Measurements from ENCODE around the gene RTN4R. TPM values are rescaled to one million over a fixed set of nuclear protein-coding genes. Genes with fewer than 3 reads are reported as not detected.

RTN4R gene
- total and polyA plus RNA-seq, 2 experiments from 2014 or later, result 10.6 to 38.4 TPM

GRCh38 chr22:20217563-20217962 lies 50.6 kb downstream of the RTN4R start:
- H3K27me3 ChIP-seq (ENCODE audit: insufficient read depth), result no peaks in the 10 kb centered on the region
- ATAC-seq, result no peak
- no peak overlapping the region for H3K4me3 Mint-ChIP-seq

More at GRCh38 chr22:20217563-20217962, 50.6 kb downstream of the RTN4R start:
- no peaks in the 10 kb centered on the region for H3K9me2 ChIP-seq (ENCODE audit: insufficient read depth)
- H3K79me2 ChIP-seq (replicated peaks; ENCODE audit: insufficient read depth), result no peaks in the 10 kb centered on the region
- no peak overlapping the region for H3K4me3 ChIP-seq
- no peaks in the 10 kb centered on the region for H3K36me3 ChIP-seq (ENCODE audit: insufficient read depth)
- TF ChIP-seq, protein P1, sequence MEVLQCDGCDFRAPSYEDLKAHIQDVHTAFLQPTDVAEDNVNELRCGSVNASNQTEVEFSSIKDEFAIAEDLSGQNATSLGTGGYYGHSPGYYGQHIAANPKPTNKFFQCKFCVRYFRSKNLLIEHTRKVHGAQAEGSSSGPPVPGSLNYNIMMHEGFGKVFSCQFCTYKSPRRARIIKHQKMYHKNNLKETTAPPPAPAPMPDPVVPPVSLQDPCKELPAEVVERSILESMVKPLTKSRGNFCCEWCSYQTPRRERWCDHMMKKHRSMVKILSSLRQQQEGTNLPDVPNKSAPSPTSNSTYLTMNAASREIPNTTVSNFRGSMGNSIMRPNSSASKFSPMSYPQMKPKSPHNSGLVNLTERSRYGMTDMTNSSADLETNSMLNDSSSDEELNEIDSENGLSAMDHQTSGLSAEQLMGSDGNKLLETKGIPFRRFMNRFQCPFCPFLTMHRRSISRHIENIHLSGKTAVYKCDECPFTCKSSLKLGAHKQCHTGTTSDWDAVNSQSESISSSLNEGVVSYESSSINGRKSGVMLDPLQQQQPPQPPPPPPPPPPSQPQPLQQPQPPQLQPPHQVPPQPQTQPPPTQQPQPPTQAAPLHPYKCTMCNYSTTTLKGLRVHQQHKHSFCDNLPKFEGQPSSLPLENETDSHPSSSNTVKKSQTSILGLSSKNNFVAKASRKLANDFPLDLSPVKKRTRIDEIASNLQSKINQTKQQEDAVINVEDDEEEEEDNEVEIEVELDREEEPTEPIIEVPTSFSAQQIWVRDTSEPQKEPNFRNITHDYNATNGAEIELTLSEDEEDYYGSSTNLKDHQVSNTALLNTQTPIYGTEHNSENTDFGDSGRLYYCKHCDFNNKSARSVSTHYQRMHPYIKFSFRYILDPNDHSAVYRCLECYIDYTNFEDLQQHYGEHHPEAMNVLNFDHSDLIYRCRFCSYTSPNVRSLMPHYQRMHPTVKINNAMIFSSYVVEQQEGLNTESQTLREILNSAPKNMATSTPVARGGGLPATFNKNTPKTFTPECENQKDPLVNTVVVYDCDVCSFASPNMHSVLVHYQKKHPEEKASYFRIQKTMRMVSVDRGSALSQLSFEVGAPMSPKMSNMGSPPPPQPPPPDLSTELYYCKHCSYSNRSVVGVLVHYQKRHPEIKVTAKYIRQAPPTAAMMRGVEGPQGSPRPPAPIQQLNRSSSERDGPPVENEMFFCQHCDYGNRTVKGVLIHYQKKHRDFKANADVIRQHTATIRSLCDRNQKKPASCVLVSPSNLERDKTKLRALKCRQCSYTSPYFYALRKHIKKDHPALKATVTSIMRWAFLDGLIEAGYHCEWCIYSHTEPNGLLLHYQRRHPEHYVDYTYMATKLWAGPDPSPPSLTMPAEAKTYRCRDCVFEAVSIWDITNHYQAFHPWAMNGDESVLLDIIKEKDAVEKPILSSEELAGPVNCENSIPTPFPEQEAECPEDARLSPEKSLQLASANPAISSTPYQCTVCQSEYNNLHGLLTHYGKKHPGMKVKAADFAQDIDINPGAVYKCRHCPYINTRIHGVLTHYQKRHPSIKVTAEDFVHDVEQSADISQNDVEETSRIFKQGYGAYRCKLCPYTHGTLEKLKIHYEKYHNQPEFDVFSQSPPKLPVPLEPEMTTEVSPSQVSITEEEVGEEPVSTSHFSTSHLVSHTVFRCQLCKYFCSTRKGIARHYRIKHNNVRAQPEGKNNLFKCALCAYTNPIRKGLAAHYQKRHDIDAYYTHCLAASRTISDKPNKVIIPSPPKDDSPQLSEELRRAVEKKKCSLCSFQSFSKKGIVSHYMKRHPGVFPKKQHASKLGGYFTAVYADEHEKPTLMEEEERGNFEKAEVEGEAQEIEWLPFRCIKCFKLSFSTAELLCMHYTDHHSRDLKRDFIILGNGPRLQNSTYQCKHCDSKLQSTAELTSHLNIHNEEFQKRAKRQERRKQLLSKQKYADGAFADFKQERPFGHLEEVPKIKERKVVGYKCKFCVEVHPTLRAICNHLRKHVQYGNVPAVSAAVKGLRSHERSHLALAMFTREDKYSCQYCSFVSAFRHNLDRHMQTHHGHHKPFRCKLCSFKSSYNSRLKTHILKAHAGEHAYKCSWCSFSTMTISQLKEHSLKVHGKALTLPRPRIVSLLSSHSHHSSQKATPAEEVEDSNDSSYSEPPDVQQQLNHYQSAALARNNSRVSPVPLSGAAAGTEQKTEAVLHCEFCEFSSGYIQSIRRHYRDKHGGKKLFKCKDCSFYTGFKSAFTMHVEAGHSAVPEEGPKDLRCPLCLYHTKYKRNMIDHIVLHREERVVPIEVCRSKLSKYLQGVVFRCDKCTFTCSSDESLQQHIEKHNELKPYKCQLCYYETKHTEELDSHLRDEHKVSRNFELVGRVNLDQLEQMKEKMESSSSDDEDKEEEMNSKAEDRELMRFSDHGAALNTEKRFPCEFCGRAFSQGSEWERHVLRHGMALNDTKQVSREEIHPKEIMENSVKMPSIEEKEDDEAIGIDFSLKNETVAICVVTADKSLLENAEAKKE (CRISPR knock-in tag; IDR thresholded peaks at IDR 0.05), result no peak
- TF ChIP-seq EZH2phosphoT487 (IDR thresholded peaks at IDR 0.05; ENCODE audit: unreplicated experiment) (no peak), ZNF331 (CRISPR knock-in tag; IDR thresholded peaks at IDR 0.05; ENCODE audit: low read depth) (no peak), ETS1 (IDR thresholded peaks at IDR 0.05) (no peak), JUNB (IDR thresholded peaks at IDR 0.05; ENCODE audit: unreplicated experiment) (no peak), ZNF114 (CRISPR knock-in tag; IDR thresholded peaks at IDR 0.05) (no peak), CREB1 (CRISPR knock-in tag; IDR thresholded peaks at IDR 0.05; ENCODE audit: low read depth) (no peak), NANOG (IDR thresholded peaks at IDR 0.05; ENCODE audit: borderline replicate concordance) (no peak), STAT1 (IDR thresholded peaks at IDR 0.05; ENCODE audit: unreplicated experiment) (no peak), REST (IDR thresholded peaks at IDR 0.05; ENCODE audit: unreplicated experiment) (no peak), EZH2 (IDR thresholded peaks at IDR 0.05; ENCODE audit: low read depth, unreplicated experiment) (no peak), POLR2AphosphoS5 (IDR thresholded peaks at IDR 0.05; ENCODE audit: low read depth) (no peak)
- TF ChIP-seq, protein P2, sequence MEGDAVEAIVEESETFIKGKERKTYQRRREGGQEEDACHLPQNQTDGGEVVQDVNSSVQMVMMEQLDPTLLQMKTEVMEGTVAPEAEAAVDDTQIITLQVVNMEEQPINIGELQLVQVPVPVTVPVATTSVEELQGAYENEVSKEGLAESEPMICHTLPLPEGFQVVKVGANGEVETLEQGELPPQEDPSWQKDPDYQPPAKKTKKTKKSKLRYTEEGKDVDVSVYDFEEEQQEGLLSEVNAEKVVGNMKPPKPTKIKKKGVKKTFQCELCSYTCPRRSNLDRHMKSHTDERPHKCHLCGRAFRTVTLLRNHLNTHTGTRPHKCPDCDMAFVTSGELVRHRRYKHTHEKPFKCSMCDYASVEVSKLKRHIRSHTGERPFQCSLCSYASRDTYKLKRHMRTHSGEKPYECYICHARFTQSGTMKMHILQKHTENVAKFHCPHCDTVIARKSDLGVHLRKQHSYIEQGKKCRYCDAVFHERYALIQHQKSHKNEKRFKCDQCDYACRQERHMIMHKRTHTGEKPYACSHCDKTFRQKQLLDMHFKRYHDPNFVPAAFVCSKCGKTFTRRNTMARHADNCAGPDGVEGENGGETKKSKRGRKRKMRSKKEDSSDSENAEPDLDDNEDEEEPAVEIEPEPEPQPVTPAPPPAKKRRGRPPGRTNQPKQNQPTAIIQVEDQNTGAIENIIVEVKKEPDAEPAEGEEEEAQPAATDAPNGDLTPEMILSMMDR (conservative IDR thresholded peaks at IDR 0.05; ENCODE audit: low read depth in 2 of 2), result no peak
- H4K20me1 ChIP-seq (replicated peaks; ENCODE audit: insufficient read depth), result no peaks in the 10 kb centered on the region
- no peaks in the 10 kb centered on the region for H3K36me3 Mint-ChIP-seq (ENCODE audit: low read depth)
- no peak overlapping the region for H3K27ac Mint-ChIP-seq
- no peaks in the 10 kb centered on the region for H3K4me1 Mint-ChIP-seq
- H3K4me1 ChIP-seq (ENCODE audit: insufficient read depth), result no peaks in the 10 kb centered on the region
- no peak overlapping the region for H3K4me2 ChIP-seq
- no peak overlapping the region for H2AFZ ChIP-seq
- no peaks in the 10 kb centered on the region for H3F3A ChIP-seq (replicated peaks; ENCODE audit: low read depth)
- H3K9me3 Mint-ChIP-seq, result no peaks in the 10 kb centered on the region
- no peak overlapping the region for H3K27ac ChIP-seq (ENCODE audit: low read depth)
- H3K27me3 Mint-ChIP-seq (ENCODE audit: insufficient read depth, low read depth, poor library complexity), result peaks cover 7% of the 10 kb centered on the region
- no peak for DNase-seq (ENCODE audit: low spot score)
